KG1 (cell line): ENCODE results near the gene LRBA.

ENCODE experiments used
- DNase-seq: peaks from one replicate; lab custom pipeline; 2025; lab: John Stamatoyannopoulos, UW

Gene LRBA

DNA sequence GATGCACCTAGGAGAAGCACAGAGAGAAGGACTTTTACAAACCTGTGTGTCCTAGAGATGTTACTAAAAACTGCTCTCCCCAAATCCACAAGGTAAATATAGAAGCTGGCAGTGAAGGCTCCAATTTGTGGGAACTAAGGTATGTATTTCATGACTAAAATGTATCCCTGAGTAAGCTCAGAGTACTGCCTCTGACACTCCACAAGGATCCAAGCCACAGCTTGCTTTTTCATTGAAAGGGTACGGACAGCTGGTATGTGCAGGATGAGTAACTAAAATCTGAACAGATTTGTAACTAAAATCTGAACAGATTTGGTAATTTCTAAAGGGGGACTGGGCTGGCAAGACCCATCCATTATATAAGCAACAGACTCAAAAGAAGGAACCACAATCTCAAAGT is 749.3 kb downstream of the LRBA start:
- no peak for DNase-seq

DNA sequence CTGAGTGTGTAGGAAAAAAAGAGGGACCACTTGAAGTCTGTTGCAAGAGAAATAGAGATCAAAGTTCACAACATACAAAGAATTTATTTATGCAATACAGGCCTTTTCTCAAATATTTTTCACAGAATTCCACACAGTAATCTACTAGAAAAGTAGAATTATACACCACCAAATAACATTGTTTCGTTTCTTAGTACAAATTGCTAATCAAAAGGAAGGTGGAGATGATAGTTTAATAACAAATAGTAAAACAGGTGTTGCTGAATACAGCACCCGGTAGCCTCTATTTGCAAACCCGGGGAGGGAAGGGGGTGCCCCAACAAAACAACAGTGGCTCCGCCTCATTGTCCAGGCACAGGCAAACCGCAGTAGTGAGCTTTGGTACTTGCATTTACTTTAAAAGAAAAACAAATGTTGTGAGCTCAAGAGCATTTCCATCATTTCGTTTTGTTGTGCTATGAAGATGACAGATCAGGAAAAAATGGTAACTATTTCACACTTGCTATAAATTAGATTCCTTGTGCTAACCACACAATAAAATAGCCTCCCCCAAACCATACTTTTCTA is 750.4 kb downstream of the LRBA start:
- DNase-seq: no peak

DNA sequence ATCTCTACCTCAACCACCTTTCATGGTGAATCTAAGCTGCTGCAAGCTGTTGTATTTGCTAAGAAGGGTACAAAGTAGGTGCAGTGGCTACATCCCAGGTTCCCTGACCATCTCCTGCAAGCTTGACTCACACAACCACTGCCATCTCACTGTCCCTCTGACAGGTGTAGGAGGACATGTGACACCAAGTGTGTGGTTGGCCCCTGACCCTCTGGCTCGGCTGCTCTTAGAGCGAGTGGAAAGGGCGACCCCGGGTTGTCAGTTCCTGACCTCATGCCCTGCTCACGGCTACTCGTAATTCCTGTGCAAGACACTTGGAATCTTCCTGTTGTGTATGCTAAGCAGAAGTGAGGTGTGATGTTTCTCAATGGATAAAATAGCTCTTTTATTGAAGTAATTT is 752.5 kb downstream of the LRBA start:
- DNase-seq: no peak

DNA sequence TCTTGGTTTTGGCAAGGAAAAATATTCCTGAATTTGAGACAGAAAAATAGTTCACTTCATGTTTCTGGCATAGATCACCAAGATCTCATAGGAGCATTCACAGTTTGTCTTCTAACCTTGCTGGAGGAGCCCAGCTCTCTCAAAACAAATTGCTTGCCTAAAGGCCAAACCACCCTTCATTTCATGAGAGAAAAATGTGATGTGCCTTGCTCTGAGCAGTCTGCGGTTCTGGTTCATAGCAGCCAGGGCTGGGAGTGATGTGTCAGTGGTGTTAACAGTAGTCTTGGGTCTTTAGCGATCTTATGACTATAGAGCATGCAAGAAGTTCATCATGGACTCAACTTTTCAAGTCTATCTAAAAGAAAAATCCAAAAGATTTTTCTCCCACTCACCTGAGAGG is 753.5 kb downstream of the LRBA start:
- no peak for DNase-seq

- DNase-seq: no peak
Observed at GRCh38 chr4:150259861-150260567, 755.1 kb downstream of the LRBA start.

- DNase-seq: no peak
Observed at GRCh38 chr4:150258569-150258968, 756.5 kb downstream of the LRBA start.

DNA sequence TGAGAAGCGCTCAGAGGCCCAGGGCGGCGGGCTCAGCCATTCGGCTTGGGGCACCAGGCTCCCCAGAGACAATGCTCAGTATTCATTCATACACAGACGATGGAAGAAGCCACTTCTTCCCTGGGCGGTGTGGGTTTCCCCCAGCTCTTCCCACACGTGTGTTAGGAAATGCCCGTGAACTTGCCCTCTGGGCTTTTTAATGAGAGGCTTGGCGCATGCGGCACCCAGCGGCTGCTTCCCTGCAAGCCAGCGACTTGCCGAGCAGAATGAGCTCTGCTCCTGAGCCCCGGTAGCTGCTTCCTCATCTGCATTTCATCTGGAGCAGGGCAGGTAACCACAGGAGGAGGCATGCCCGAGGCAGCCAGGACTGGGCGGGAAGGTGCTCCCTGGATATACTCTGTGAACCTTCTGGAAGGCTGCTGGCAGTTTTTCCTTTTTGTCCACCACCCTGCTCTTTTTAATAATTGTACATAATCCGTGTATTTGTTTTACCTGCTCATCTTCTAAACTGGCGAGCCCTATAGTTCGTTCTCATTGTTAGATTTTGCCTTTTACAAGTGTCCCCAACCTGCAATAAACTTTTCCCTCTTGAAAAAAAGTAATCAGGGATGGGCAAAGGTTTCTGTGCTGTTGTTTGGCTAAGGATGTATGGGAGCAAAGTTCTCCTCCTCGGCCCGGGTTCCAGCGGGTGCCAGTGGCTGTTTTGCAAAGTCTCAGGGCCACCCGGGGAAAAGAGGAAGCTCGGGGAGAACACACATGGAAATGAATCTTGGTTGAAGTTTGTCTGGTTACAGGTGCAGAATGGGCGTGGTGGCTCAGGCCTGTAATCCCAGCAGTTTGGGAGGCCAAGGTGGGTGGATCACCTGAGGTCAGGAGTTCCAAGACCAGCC is 758.0 kb downstream of the LRBA start:
- DNase-seq: no peak

GRCh38 chr4:150256225-150256620 is 758.9 kb downstream of the LRBA start:
- no peak for DNase-seq

DNA sequence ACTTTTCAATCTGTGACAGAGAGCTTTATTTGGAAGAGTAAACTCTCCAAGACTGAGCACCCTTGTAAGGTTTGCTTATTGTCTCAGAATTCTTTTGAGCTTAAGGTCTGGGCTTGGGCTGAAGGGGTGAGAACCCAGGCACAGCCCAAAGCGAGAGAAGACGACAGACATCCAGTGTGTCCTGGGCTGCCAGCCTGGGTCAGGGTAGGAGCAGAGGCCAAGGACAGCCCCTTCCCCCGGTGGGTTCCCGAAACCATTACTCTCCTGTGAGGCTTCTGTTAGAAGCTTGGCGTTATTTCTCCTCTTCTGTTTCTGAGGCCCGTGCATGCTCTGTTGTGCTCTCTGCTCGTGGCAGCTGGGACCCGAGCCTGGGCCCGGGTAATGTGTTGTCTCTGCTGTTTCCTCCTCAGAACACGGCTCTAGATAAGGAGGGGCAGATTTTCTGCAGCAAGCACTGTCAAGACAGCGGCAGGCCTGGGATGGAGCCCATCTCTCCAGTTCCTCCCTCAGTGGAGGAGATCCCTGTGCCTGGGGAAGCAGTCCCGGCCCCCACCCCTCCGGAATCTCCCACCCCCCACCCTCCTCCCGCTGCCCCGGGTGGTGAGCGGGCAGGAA is 759.4 kb downstream of the LRBA start:
- DNase-seq: no peak

DNA sequence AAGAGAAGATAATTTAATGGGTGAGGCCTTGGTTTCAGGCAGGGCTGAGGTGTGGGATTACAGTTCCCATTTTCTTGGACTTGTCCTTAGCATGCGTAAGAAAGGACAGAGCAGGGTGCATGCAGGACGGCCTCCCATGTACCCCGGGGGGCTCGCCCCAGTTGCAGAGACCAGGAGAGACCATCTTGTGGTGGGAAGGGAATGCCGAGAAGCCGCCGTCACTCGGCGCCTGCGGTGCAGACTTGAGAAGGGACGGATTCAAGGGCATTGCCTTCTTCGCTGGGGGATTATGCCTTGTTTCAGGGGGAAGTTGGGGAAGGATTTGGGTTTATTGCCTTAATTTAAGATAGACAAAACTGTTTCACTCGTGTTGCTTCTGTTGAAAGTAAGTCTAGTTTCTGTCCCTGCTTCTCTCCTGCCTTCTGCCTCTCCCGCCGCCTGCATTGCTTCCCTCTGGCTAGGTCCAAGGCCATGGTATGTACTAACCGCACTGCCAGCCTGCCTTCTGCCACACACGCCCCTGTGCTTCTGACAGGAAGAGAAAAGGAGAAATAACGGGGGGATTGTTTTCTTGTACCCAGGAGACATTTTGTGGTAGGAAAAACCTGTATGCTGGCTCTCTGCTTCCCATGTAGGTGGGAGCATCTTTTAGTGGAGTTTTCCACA is 761.0 kb downstream of the LRBA start:
- DNase-seq: no peak

DNA sequence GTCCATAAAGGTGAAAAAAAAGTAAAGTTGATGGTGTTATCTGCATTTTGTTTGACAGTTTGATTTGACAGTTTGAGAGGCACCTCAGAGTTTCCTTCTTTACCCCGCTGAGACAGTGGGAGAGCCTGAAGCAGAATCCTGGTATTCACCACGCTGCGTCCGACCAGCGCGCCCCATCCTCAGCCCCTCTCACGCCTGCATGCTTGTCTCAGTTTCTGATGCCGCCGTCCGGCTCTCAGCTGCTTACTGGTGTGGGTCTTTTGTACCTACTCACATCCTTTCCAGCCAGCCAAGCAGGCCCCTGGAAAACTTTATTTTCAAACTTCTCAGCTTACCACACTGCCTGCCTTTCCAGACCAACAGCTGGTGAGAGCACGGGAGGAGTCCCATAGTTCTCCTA is 761.7 kb downstream of the LRBA start:
- DNase-seq: no peak

GRCh38 chr4:150252741-150253140 is 762.3 kb downstream of the LRBA start:
- DNase-seq: no peak

GRCh38 chr4:150252306-150252705 is 762.8 kb downstream of the LRBA start:
- DNase-seq: no peak

DNA sequence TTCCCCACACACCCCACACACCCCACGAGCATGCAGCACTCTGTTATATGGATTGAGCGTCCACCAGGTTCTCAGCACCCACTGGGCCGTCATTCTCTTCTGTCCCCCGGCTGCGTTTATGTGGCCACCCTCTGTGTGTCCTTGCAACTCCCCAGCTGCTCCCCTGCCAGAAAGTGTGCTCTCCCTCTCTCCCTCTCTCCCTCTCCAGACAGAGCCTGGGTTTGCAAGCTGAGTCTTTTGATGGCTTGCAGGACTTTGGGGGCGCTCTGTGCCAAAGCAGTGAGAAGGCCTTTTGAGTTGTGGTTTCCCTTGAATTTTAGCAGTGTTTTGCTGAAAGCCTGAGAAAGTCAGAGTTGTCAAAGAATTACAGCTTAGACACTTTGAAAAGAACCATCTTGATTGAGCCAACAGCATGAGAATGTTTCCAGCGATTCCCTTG is 763.3 kb downstream of the LRBA start:
- no peak for DNase-seq

GRCh38 chr4:150250998-150251651 is 764.0 kb downstream of the LRBA start:
- no peak for DNase-seq

- no peak for DNase-seq
Observed at GRCh38 chr4:150250293-150250997, 764.6 kb downstream of the LRBA start.

DNA sequence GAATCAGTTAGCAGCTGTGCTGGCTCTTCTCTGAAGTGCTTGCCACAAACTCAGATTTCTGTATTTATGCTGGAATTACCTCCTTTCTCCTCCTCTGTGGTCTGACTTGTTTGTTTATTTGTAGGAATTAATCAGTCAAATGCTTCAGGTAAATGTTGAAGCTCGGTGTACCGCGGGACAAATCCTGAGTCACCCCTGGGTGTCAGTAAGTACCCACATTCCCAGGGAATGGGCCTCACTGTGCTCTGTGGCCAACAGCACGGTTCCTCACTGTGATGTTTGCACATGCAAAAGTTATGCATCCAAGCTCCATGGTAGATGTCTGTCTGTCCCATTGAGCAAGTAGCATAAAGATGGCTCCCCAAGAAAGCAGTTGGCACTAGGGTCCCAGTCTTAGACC is 766.9 kb downstream of the LRBA start:
- no peak for DNase-seq

- no peak for DNase-seq
Observed at GRCh38 chr4:150247184-150247583, 767.9 kb downstream of the LRBA start.

DNA sequence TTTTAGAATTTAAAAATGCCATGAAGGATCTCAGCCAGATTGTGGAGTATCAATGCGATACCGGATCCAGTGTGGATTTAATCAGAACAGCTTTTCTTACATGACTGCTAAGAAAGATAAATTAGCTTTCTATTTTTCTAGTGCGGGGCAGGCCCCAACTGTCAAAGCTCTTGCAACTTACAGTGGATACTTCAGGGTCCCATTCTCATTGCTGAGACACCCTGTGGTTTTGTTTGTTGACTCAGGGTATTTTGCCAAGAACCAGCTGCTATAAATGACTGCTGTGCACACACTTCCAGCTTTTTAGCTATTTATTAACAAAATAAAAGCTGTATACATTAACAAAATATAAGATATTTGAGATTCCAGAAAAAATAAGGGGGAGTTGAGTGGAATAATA is 770.5 kb downstream of the LRBA start:
- DNase-seq: no peak

GRCh38 chr4:150243932-150244331 is 771.2 kb downstream of the LRBA start:
- no peak for DNase-seq
